H1 (cell line): ENCODE measurements around the gene LAMC1. TPM values are rescaled to one million over a fixed set of nuclear protein-coding genes. Genes with fewer than 3 reads are reported as not detected.

Experiments used
- CTCF ChIA-PET: fragments of 300-600 bp; sonication (Branson Sonifier 250); formaldehyde crosslinking; loops from one replicate; lab custom pipeline; 2021; ENCODE audit not compliant: partially characterized antibody; lab: Charles Lee
- POLR2A ChIA-PET: fragments of 300-600 bp; sonication (Branson Sonifier 250); formaldehyde crosslinking; loops from one replicate; lab custom pipeline; 2021; ENCODE audit warnings: inconsistent platforms; ENCODE audit not compliant: partially characterized antibody; lab: Charles Lee
- DNase-seq, 2 experiments: peaks; one replicate each; pipeline versions ENCODE4 v3.0.0 to v3.0.0-alpha.2; 2010 to 2022; ENCODE audit warnings: low spot score in 2 of 2, low read depth in 1 of 2, mixed read lengths in 1 of 2
- FAIRE-seq: peaks from 2 replicates; lab custom pipeline; 2011; peaks lifted over from hg19 to GRCh38; lab: Jason Lieb, UNC
- H2AFZ ChIP-seq: 2 replicates; pipeline ENCODE4 v1.8.1; 2012; ENCODE audit warnings: low read length, inconsistent platforms
- H2AK5ac ChIP-seq: 2 replicates; pipeline ENCODE4 v1.6.1; 2013; ENCODE audit warnings: low read depth, low read length
- H2BK120ac ChIP-seq: replicated peaks from 2 replicates; pipeline ENCODE3; 2013; ENCODE audit warnings: low read depth, low read length, inconsistent platforms
- H2BK12ac ChIP-seq: 2 replicates; pipeline ENCODE4 v1.6.1; 2013; ENCODE audit warnings: low read depth, low read length
- H2BK15ac ChIP-seq: 2 replicates; pipeline ENCODE4 v1.6.1; 2013; ENCODE audit warnings: low read length
- H2BK20ac ChIP-seq: 2 replicates; pipeline ENCODE4 v1.6.1; 2013; ENCODE audit warnings: low read length
- H2BK5ac ChIP-seq: 2 replicates; pipeline ENCODE4 v1.6.1; 2013; ENCODE audit warnings: low read depth, low read length
- H3K14ac ChIP-seq: 2 replicates; pipeline ENCODE4 v1.6.1; 2013; ENCODE audit warnings: inconsistent platforms; ENCODE audit not compliant: insufficient read length
- H3K18ac ChIP-seq: 2 replicates; pipeline ENCODE4 v1.6.1; 2013; ENCODE audit warnings: low read length; ENCODE audit errors: extremely low read depth
- H3K23ac ChIP-seq: 2 replicates; pipeline ENCODE4 v1.6.1; 2013; ENCODE audit warnings: inconsistent platforms; ENCODE audit not compliant: insufficient read length
- H3K23me2 ChIP-seq: 2 replicates; pipeline ENCODE4 v1.6.1; 2013; ENCODE audit warnings: low read depth, low read length
- H3K27ac ChIP-seq: 2 replicates; pipeline ENCODE4 v1.6.1; 2011; ENCODE audit warnings: low read depth, low read length, inconsistent platforms
- H3K27me3 ChIP-seq, 4 experiments: replicated peaks in 1 of 4; 1 replicate in 1 of 4; 2 replicates in 3 of 4; pipeline versions ENCODE4 v1.6.1 to v1.8.1; 2011 to 2013; ENCODE audit warnings: low read length in 3 of 4, mild to moderate bottlenecking in 3 of 4, inconsistent platforms in 2 of 4, mixed read lengths in 2 of 4, moderate library complexity in 1 of 4; ENCODE audit not compliant: control insufficient read depth in 3 of 4, insufficient read depth in 3 of 4; ENCODE audit errors: extremely low read depth in 1 of 4
- H3K36me3 ChIP-seq, 4 experiments: 2 replicates each; pipeline versions ENCODE4 v1.6.1 to v1.8.1; 2011 to 2013; ENCODE audit warnings: mild to moderate bottlenecking in 4 of 4, low read length in 3 of 4, moderate library complexity in 2 of 4, control low read depth in 1 of 4, inconsistent platforms in 1 of 4; ENCODE audit not compliant: insufficient read depth in 4 of 4, control insufficient read depth in 2 of 4
- H3K4ac ChIP-seq: replicated peaks from 2 replicates; pipeline ENCODE3; 2013; ENCODE audit warnings: low read length, low read depth, mixed read lengths, inconsistent platforms; ENCODE audit not compliant: insufficient read length
- H3K4me1 ChIP-seq, 4 experiments: replicated peaks in 1 of 4; 1 replicate in 1 of 4; 2 replicates in 3 of 4; pipeline versions ENCODE4 v1.6.1 to v1.8.1; 2011 to 2013; ENCODE audit warnings: low read length in 3 of 4, inconsistent platforms in 2 of 4, mixed read lengths in 1 of 4; ENCODE audit not compliant: insufficient read depth in 4 of 4, control insufficient read depth in 3 of 4
- H3K4me2 ChIP-seq, 2 experiments: 2 replicates each; pipeline versions ENCODE4 v1.6.1 to v1.8.1; 2011 to 2013; ENCODE audit warnings: low read depth in 2 of 2, low read length in 2 of 2, control low read depth in 1 of 2, inconsistent platforms in 1 of 2, mild to moderate bottlenecking in 1 of 2; ENCODE audit not compliant: insufficient read depth in 1 of 2
- H3K4me3 ChIP-seq, 4 experiments: fragments of 200-600, 300-600 bp in 1 of 4; sonication (generic), shearing (Covaris generic), sonication (Bioruptor Twin) in 1 of 4; 2 replicates each; pipeline versions ENCODE4 v1.5.1 to v1.8.1; 2011 to 2016; ENCODE audit warnings: low read length in 4 of 4, low read depth in 3 of 4, control low read depth in 2 of 4, inconsistent platforms in 2 of 4, mild to moderate bottlenecking in 2 of 4, mixed read lengths in 1 of 4, moderate library complexity in 1 of 4; ENCODE audit not compliant: insufficient read depth in 2 of 4; ENCODE audit errors: extremely low read depth in 1 of 4
- H3K56ac ChIP-seq: replicated peaks from 2 replicates; pipeline ENCODE3; 2013; ENCODE audit warnings: low read depth, mild to moderate bottlenecking, mixed read lengths, low read length, inconsistent platforms; ENCODE audit not compliant: insufficient read length
- H3K79me1 ChIP-seq: 2 replicates; pipeline ENCODE4 v1.6.1; 2013; ENCODE audit warnings: low read depth, low read length, control low read depth
- H3K79me2 ChIP-seq, 2 experiments: 2 replicates each; pipeline versions ENCODE4 v1.6.1 to v1.8.1; 2012 to 2013; ENCODE audit warnings: low read length in 2 of 2, mild to moderate bottlenecking in 2 of 2, inconsistent platforms in 1 of 2; ENCODE audit not compliant: insufficient read depth in 2 of 2, control insufficient read depth in 1 of 2
- H3K9ac ChIP-seq, 4 experiments: replicated peaks in 1 of 4; 1 replicate in 1 of 4; 2 replicates in 3 of 4; pipeline versions ENCODE4 v1.6.1 to v1.8.1; 2011 to 2013; ENCODE audit warnings: low read depth in 3 of 4, low read length in 3 of 4, control low read depth in 2 of 4, mild to moderate bottlenecking in 2 of 4, moderate library complexity in 2 of 4, inconsistent platforms in 1 of 4; ENCODE audit errors: extremely low read depth in 1 of 4
- H3K9me3 ChIP-seq, 2 experiments: 2 replicates each; pipeline versions ENCODE4 v1.6.1 to v1.8.1; 2012 to 2013; ENCODE audit warnings: mild to moderate bottlenecking in 2 of 2, moderate library complexity in 2 of 2, control low read depth in 1 of 2, inconsistent platforms in 1 of 2, low read depth in 1 of 2, low read length in 1 of 2, mixed read lengths in 1 of 2; ENCODE audit not compliant: insufficient read depth in 2 of 2
- H4K20me1 ChIP-seq, 2 experiments: replicated peaks in 1 of 2; 2 replicates each; pipeline versions ENCODE3 to v1.8.1; 2011 to 2013; ENCODE audit warnings: inconsistent platforms in 2 of 2, low read length in 2 of 2, mild to moderate bottlenecking in 1 of 2; ENCODE audit not compliant: insufficient read depth in 2 of 2, control insufficient read depth in 1 of 2
- H4K5ac ChIP-seq: 2 replicates; pipeline ENCODE4 v1.6.1; 2013; ENCODE audit warnings: low read length, low read depth, mixed read lengths, inconsistent platforms; ENCODE audit not compliant: insufficient read length
- H4K8ac ChIP-seq: 2 replicates; pipeline ENCODE4 v1.8.0; 2013; ENCODE audit warnings: mild to moderate bottlenecking, moderate library complexity, low read length, inconsistent platforms; ENCODE audit not compliant: insufficient read depth; ENCODE audit errors: extremely low read depth
- H4K91ac ChIP-seq: replicated peaks from 2 replicates; pipeline ENCODE3; 2013; ENCODE audit warnings: low read length, mixed read lengths, inconsistent platforms; ENCODE audit not compliant: insufficient read length
- SIRT6 ChIP-seq: IDR thresholded peaks from one replicate; pipeline ENCODE4 v1.7.1; 2012; ENCODE audit warnings: low read length, inconsistent platforms
- WGBS, 2 experiments: shearing (Covaris generic) in 1 of 2; methylation state at CpG; one replicate each; pipeline versions ENCODE4 v1.1.6 to v1.1.7; 2013 to 2015; ENCODE audit warnings: low lambda C conversion rate in 2 of 2, mixed read lengths in 2 of 2, inconsistent platforms in 1 of 2, low coverage in 1 of 2, missing lambda C conversion rate in 1 of 2; ENCODE audit not compliant: insufficient replicate concordance in 2 of 2, insufficient coverage in 1 of 2, insufficient read length in 1 of 2; ENCODE audit errors: extremely low coverage in 1 of 2, missing lambda C conversion rate in 1 of 2; 5-methylcytosine and 5-hydroxymethylcytosine counted together
- polyA plus RNA-seq, 7 experiments: library from polyadenylated mRNA; depleted of rRNA in 3 of 7; stranded (reverse) in 5 of 7; unstranded in 2 of 7; fragments of >200 nt in 5 of 7; fragments of 200-250 nt in 2 of 7; gene quantifications; 1 replicate in 5 of 7; 2 replicates in 1 of 7; 4 replicates in 1 of 7; pipeline versions ENCODE4 v1.2.1 to v1.2.3, GENCODE V29; 2011 to 2013; ENCODE audit warnings: missing spikeins in 2 of 7, mixed read lengths in 2 of 7
- total RNA-seq: library from RNA; stranded (reverse); fragmentation: NEBNext Ultra II Directional; extraction: Animal tissue kit (Norgen Biotek cat#: 25700); gene quantifications from 2 replicates; pipeline ENCODE4 v1.2.1, GENCODE V29; 2021

Gene LAMC1
- total and polyA plus RNA-seq, 2 of the 8 experiments (the other 6 are each of a cell fraction or from before 2014, with no cell fraction given), result 47.6 to 90.3 TPM

- no peak overlapping the region for H3K4ac ChIP-seq
- POLR2A ChIA-PET, result no interaction called here
- no peak overlapping the region for H3K4me3 ChIP-seq
- H3K23me2 ChIP-seq, result no peaks in the 10 kb centered on the region
- no peaks in the 10 kb centered on the region for H4K20me1 ChIP-seq
- no peak overlapping the region for H2BK12ac ChIP-seq
- no peaks in the 10 kb centered on the region for H3K4me1 ChIP-seq
- 0 out of 7 replicates have a peak, but pooled peaks cover 0 to 3% (median 0%) of the 10 kb centered on the region in 4 experiments for H3K27me3 ChIP-seq
- H2AK5ac ChIP-seq, result no peak overlapping the region
- H3K9me3 ChIP-seq, result no peaks in the 10 kb centered on the region
- H3K9ac ChIP-seq, result no peak overlapping the region
- FAIRE-seq (no peak), DNase-seq (no peak)
- no peak overlapping the region for H3K14ac ChIP-seq
- no peak overlapping the region for H3K27ac ChIP-seq
- no peak overlapping the region for H3K23ac ChIP-seq
- no peak overlapping the region for H2BK20ac ChIP-seq
- H3K56ac ChIP-seq, result no peak overlapping the region
- no peaks in the 10 kb centered on the region for H3K79me2 ChIP-seq
- H4K8ac ChIP-seq, result no peak overlapping the region
- no peak overlapping the region for H2BK5ac ChIP-seq
- H3K79me1 ChIP-seq, result no peaks in the 10 kb centered on the region
- 75% methylated on average over 1 of the region's 1 CpG; no CpG with 5 or more reads in 1 of the 2 experiments for WGBS, 2 experiments
- no peak overlapping the region for H4K91ac ChIP-seq
- CTCF ChIA-PET, result interaction anchor here (0.8 to 2.0 kb wide), 3 partner anchors 11 to 23 kb away, joined by 3 to 6 read pairs (median 4); no protein-coding TSS in a partner anchor
- no peak overlapping the region for H2BK15ac ChIP-seq
- H4K5ac ChIP-seq, result no peak overlapping the region
- H2AFZ ChIP-seq, result no peak overlapping the region
- no peak overlapping the region for H2BK120ac ChIP-seq
- H3K4me2 ChIP-seq, result no peak overlapping the region
- H3K18ac ChIP-seq, result no peak overlapping the region
- H3K36me3 ChIP-seq, result no peaks in the 10 kb centered on the region
- no peak for TF ChIP-seq SIRT6
Observed at GRCh38 chr1:182996816-182997215, 26.4 kb upstream of the LAMC1 start.
